ENCODE measurements around the gene CLNK. TPM values are rescaled to one million over a fixed set of nuclear protein-coding genes. Genes with fewer than 3 reads are reported as not detected.

Gene CLNK
- total RNA-seq, 1 donor from 2014 or later, result not detected

- Mint-ChIP-seq H3K27ac (ENCODE audit: unreplicated experiment) (no peak overlapping the region), H3K36me3 (ENCODE audit: low read depth, unreplicated experiment) (no peaks in the 10 kb centered on the region), H3K4me1 (ENCODE audit: unreplicated experiment) (peaks cover 15% of the 10 kb centered on the region), H3K27me3 (ENCODE audit: unreplicated experiment) (peaks cover 1% of the 10 kb centered on the region), H3K4me3 (ENCODE audit: unreplicated experiment) (no peak overlapping the region), H3K9me3 (ENCODE audit: unreplicated experiment) (no peaks in the 10 kb centered on the region)
- no peak for TF ChIP-seq CTCF (IDR thresholded peaks at IDR 0.05; ENCODE audit: unreplicated experiment)
- DNase-seq (ENCODE audit: low spot score), result no peak
Measured at GRCh38 chr4:10527438-10527837, 157.1 kb downstream of the CLNK start.

GRCh38 chr4:10526429-10527222 lies 157.9 kb downstream of the CLNK start:
- no peak for DNase-seq (ENCODE audit: low spot score)
- H3K36me3 Mint-ChIP-seq (ENCODE audit: low read depth, unreplicated experiment), result no peaks in the 10 kb centered on the region
- TF ChIP-seq CTCF (IDR thresholded peaks at IDR 0.05; ENCODE audit: unreplicated experiment), result no peak

GRCh38 chr4:10524196-10524833 lies 160.3 kb downstream of the CLNK start:
- no peak for DNase-seq (ENCODE audit: low spot score)
- TF ChIP-seq CTCF (IDR thresholded peaks at IDR 0.05; ENCODE audit: unreplicated experiment), result no peak
- no peak overlapping the region for H3K27ac Mint-ChIP-seq (ENCODE audit: unreplicated experiment)
- no peaks in the 10 kb centered on the region for H3K9me3 Mint-ChIP-seq (ENCODE audit: unreplicated experiment)
- peaks cover under 1% of the 10 kb centered on the region for H3K4me1 Mint-ChIP-seq (ENCODE audit: unreplicated experiment)
- no peaks in the 10 kb centered on the region for H3K36me3 Mint-ChIP-seq (ENCODE audit: low read depth, unreplicated experiment)
- H3K4me3 Mint-ChIP-seq (ENCODE audit: unreplicated experiment), result no peak overlapping the region
- H3K27me3 Mint-ChIP-seq (ENCODE audit: unreplicated experiment), result no peaks in the 10 kb centered on the region

More at GRCh38 chr4:10526429-10527222, 157.9 kb downstream of the CLNK start:
- Mint-ChIP-seq H3K27me3 (ENCODE audit: unreplicated experiment) (peaks cover 1% of the 10 kb centered on the region), H3K4me1 (ENCODE audit: unreplicated experiment) (peaks cover 15% of the 10 kb centered on the region), H3K9me3 (ENCODE audit: unreplicated experiment) (no peaks in the 10 kb centered on the region), H3K27ac (ENCODE audit: unreplicated experiment) (no peak overlapping the region), H3K4me3 (ENCODE audit: unreplicated experiment) (no peak overlapping the region)

- Mint-ChIP-seq H3K4me3 (ENCODE audit: unreplicated experiment) (no peak overlapping the region), H3K36me3 (ENCODE audit: low read depth, unreplicated experiment) (no peaks in the 10 kb centered on the region), H3K4me1 (ENCODE audit: unreplicated experiment) (no peaks in the 10 kb centered on the region), H3K27me3 (ENCODE audit: unreplicated experiment) (no peaks in the 10 kb centered on the region), H3K27ac (ENCODE audit: unreplicated experiment) (no peak overlapping the region), H3K9me3 (ENCODE audit: unreplicated experiment) (no peaks in the 10 kb centered on the region)
- no peak for TF ChIP-seq CTCF (IDR thresholded peaks at IDR 0.05; ENCODE audit: unreplicated experiment)
- no peak for DNase-seq (ENCODE audit: low spot score)
Measured at GRCh38 chr4:10521424-10521823, 163.1 kb downstream of the CLNK start.

GRCh38 chr4:10509733-10510132 lies 174.8 kb downstream of the CLNK start:
- Mint-ChIP-seq H3K4me3 (ENCODE audit: unreplicated experiment) (no peak overlapping the region), H3K27ac (ENCODE audit: unreplicated experiment) (no peak overlapping the region)

More at GRCh38 chr4:10509733-10510132, 174.8 kb downstream of the CLNK start:
- Mint-ChIP-seq H3K4me1 (ENCODE audit: unreplicated experiment) (no peaks in the 10 kb centered on the region), H3K27me3 (ENCODE audit: unreplicated experiment) (no peaks in the 10 kb centered on the region), H3K9me3 (ENCODE audit: unreplicated experiment) (no peaks in the 10 kb centered on the region), H3K36me3 (ENCODE audit: low read depth, unreplicated experiment) (no peaks in the 10 kb centered on the region)
- no peak for TF ChIP-seq CTCF (IDR thresholded peaks at IDR 0.05; ENCODE audit: unreplicated experiment)
- DNase-seq (ENCODE audit: low spot score), result no peak
